Neutrophil (primary cell): ENCODE measurements around the gene CEACAM19.

Experiments used
- H3K27ac ChIP-seq: fragments of 200-600 bp; sonication (generic); 2 replicates; pipeline ENCODE4 v1.5.1; 2016; ENCODE audit warnings: mild to moderate bottlenecking, moderate library complexity
- H3K27me3 ChIP-seq: fragments of 200-600 bp; sonication (generic); 2 replicates; pipeline ENCODE4 v1.6.0; 2016; ENCODE audit warnings: mild to moderate bottlenecking
- H3K36me3 ChIP-seq: fragments of 200-600 bp; sonication (generic); 2 replicates; pipeline ENCODE4 v1.5.1; 2017
- H3K4me1 ChIP-seq, 2 experiments: fragments of 200-600 bp in 1 of 2; sonication (generic) in 1 of 2; 1 replicate in 1 of 2; 2 replicates in 1 of 2; pipeline versions ENCODE4 v1.5.1 to v1.6.1; 2013 to 2016; ENCODE audit warnings: low read depth in 1 of 2, low read length in 1 of 2, mild to moderate bottlenecking in 1 of 2, moderate library complexity in 1 of 2; ENCODE audit not compliant: control insufficient read depth in 1 of 2, insufficient read depth in 1 of 2
- H3K4me3 ChIP-seq, 2 experiments: fragments of 200-600 bp in 1 of 2; sonication (generic) in 1 of 2; 1 replicate in 1 of 2; 2 replicates in 1 of 2; pipeline ENCODE4 v1.5.1; 2013 to 2016; ENCODE audit warnings: low read depth in 1 of 2, low read length in 1 of 2, mild to moderate bottlenecking in 1 of 2, moderate library complexity in 1 of 2
- H3K9me3 ChIP-seq: fragments of 200-600 bp; sonication (generic); 2 replicates; pipeline ENCODE4 v1.5.1; 2016
- TF ChIP-seq, protein P1 (sequence below): fragments of 200-600 bp; sonication (generic); IDR thresholded peaks from 2 replicates; pipeline ENCODE4 v1.5.1; 2016; ENCODE audit warnings: antibody characterized with exemption

The CEACAM19 gene

DNA sequence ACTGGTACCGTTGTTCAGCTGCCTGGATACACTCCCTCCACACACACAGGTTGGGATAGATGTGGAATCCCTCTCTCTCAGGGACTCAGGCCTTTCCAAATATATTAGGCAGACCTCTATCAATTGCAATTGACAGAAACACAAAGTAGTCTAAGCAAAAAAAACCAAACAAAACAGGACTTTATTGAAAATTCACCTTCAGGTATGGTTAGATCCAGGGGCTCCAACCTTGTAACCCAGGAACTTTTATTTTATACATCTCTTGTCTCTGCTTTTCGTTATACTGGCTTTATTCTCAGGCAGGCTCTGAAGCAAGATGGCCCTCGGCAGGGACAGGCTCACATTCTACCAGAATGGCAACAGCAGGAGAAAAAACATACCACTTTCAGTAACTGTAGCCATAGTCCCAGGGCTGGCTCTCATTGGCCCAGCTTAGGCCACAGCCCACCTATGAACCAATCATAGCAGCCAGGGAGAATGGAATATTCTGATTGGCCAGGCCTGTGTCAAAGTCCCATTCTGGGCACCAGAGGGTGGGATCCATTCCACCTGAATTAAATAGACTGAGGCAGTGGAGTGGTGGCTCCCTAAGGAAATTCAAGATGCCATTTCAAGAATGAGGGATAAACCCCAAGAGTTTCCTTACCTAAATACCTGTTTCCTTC lies 13.1 kb upstream of the CEACAM19 start:
- TF ChIP-seq, protein P1, sequence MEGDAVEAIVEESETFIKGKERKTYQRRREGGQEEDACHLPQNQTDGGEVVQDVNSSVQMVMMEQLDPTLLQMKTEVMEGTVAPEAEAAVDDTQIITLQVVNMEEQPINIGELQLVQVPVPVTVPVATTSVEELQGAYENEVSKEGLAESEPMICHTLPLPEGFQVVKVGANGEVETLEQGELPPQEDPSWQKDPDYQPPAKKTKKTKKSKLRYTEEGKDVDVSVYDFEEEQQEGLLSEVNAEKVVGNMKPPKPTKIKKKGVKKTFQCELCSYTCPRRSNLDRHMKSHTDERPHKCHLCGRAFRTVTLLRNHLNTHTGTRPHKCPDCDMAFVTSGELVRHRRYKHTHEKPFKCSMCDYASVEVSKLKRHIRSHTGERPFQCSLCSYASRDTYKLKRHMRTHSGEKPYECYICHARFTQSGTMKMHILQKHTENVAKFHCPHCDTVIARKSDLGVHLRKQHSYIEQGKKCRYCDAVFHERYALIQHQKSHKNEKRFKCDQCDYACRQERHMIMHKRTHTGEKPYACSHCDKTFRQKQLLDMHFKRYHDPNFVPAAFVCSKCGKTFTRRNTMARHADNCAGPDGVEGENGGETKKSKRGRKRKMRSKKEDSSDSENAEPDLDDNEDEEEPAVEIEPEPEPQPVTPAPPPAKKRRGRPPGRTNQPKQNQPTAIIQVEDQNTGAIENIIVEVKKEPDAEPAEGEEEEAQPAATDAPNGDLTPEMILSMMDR = no peak
- Histone ChIP-seq H3K9me3 (no peaks in the 10 kb centered on the region), H3K27ac (no peak overlapping the region), H3K4me1 (peaks cover 0 to 3% of the 10 kb centered on the region in 2 experiments), H3K36me3 (peaks cover 54% of the 10 kb centered on the region), H3K27me3 (no peaks in the 10 kb centered on the region), H3K4me3 (no peak overlapping the region)

DNA sequence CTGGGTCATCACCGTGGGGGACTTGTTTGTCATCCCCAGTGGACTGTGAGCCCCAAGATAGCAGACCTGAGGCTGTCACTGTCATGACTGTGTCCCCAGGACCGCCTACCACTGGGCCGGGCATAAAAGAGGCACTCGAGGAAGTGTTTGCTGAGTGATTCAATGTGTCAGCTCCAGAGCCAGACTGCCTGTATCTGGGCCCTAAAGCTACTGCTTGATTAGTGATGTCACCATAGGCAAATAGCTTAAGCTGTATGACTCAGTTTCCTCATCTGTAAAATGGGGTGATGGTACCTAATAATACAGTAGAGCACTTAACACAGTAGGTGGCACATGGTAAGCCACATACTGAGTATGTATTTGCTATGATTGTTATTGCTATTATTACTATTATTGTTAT lies 11.2 kb upstream of the CEACAM19 start:
- Histone ChIP-seq H3K4me1 (no peaks in the 10 kb centered on the region), H3K9me3 (no peaks in the 10 kb centered on the region), H3K4me3 (no peak overlapping the region), H3K36me3 (peaks cover 55% of the 10 kb centered on the region), H3K27ac (no peak overlapping the region), H3K27me3 (no peaks in the 10 kb centered on the region)
- TF ChIP-seq, protein P1 = no peak

DNA sequence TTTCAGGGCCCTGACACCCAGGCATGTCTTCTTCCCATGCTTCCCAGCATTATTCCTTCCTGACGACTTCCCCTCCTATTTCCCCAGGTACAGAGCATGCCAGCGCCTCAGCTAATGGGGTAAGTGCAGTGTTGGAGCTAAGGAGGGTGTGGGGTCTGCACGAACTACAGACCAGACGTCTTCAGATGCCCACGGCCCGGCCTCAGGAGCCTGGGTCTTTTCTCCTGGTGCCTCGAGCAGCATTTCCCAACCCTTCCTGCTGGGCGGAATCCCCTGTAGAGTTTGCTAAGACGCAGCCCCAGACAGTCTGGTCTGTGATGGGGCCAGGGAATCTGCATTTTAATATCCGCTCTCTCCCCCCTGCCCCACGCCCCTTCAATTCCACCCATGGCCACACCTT lies 10.1 kb upstream of the CEACAM19 start:
- no peaks in the 10 kb centered on the region for H3K27me3 ChIP-seq
- H3K4me3 ChIP-seq = no peak overlapping the region
- peaks cover 52% of the 10 kb centered on the region for H3K36me3 ChIP-seq
- TF ChIP-seq, protein P1 = no peak
- no peaks in the 10 kb centered on the region for H3K9me3 ChIP-seq
- no peak overlapping the region for H3K27ac ChIP-seq
- H3K4me1 ChIP-seq = no peaks in the 10 kb centered on the region

DNA sequence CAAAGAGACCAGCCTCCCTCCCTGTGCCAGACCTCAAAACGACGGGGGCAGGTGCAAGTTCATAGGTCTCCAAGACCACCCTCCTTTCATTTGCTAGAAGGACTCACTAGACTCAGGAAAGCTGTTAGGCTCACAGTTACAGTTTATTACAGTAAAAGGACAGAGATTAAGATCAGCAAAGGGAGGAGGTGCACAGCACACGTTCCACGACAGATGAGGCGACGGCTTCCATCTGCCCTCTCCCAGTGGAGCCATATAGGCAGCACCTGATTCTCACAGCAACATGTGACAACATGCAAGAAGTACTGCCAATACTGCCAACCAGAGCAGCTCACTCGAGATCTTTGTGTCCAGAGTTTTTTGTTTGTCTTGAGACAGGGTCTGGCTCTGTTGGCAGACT lies 9.4 kb upstream of the CEACAM19 start:
- Histone ChIP-seq H3K9me3 (no peaks in the 10 kb centered on the region), H3K27ac (no peak overlapping the region), H3K4me1 (no peaks in the 10 kb centered on the region), H3K36me3 (peaks cover 48% of the 10 kb centered on the region), H3K4me3 (no peak overlapping the region), H3K27me3 (no peaks in the 10 kb centered on the region)
- TF ChIP-seq, protein P1 = no peak

DNA sequence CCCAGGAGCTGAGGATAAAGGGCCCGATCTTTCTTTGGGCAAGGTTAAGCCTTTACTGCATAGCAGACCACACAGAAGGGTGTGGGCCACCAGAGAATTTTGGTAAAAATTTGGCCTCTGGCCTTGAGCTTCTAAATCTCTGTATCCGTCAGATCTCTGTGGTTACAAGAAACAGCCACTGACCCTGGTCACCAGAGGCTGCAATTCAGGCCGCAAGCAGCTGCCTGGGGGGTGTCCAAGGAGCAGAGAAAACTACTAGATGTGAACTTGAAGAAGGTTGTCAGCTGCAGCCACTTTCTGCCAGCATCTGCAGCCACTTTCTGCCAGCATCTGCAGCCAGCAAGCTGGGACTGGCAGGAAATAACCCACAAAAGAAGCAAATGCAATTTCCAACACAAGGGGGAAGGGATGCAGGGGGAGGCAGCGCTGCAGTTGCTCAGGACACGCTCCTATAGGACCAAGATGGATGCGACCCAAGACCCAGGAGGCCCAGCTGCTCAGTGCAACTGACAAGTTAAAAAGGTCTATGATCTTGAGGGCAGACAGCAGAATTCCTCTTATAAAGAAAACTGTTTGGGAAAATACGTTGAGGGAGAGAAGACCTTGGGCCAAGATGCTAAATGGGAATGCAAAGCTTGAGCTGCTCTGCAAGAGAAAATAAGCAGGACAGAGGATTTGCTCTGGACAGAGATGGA lies 8.4 kb upstream of the CEACAM19 start:
- H3K27me3 ChIP-seq = no peaks in the 10 kb centered on the region
- no peaks in the 10 kb centered on the region for H3K4me1 ChIP-seq
- TF ChIP-seq, protein P1 = no peak
- peaks cover 48% of the 10 kb centered on the region for H3K36me3 ChIP-seq
- no peaks in the 10 kb centered on the region for H3K9me3 ChIP-seq
- no peak overlapping the region for H3K4me3 ChIP-seq
- no peak overlapping the region for H3K27ac ChIP-seq
